SK-N-SH treated with all-trans-retinoic acid at 6 μM for 48 hours (cell line): ENCODE measurements around the gene PAEP.

Experiments
- ATAC-seq: fragments of 200-7000 bp; cut with Tn5 transposase; 3 replicates; pipeline ENCODE4 v1.9.1; 2020; ENCODE audit warnings: mild to moderate bottlenecking, moderate library complexity
- ARNTL ChIP-seq: fragments of 450-650 bp; formaldehyde crosslinking; IDR thresholded peaks from 2 replicates; pipeline ENCODE4 v1.5.0; 2020; ENCODE audit warnings: low read depth, mild to moderate bottlenecking, moderate library complexity, borderline replicate concordance
- BACH2 ChIP-seq: fragments of 250-450 bp; sonication (Bioruptor Pico); IDR thresholded peaks from 2 replicates; pipeline ENCODE4 v1.9.0; 2021; ENCODE audit warnings: mild to moderate bottlenecking, borderline replicate concordance
- CSDC2 ChIP-seq: fragments of 250-450 bp; sonication (Bioruptor Pico); IDR thresholded peaks from 2 replicates; pipeline ENCODE4 v1.5.0; 2020; ENCODE audit warnings: mild to moderate bottlenecking, moderate library complexity
- ESRRG ChIP-seq: fragments of 250-450 bp; sonication (Bioruptor Pico); IDR thresholded peaks from 2 replicates; pipeline ENCODE4 v1.6.1; 2021; ENCODE audit warnings: mild to moderate bottlenecking
- GLIS3 ChIP-seq: fragments of 250-450 bp; sonication (Bioruptor Pico); IDR thresholded peaks from 2 replicates; pipeline ENCODE4 v1.5.0; 2020; ENCODE audit warnings: mild to moderate bottlenecking, moderate library complexity
- OSR1 ChIP-seq: fragments of 250-450 bp; sonication (Bioruptor Pico); IDR thresholded peaks from 2 replicates; pipeline ENCODE4 v1.8.0; 2022; ENCODE audit warnings: moderate library complexity, mild to moderate bottlenecking, inconsistent platforms
- PPARA ChIP-seq: fragments of 250-450 bp; sonication (Bioruptor Pico); IDR thresholded peaks from 2 replicates; pipeline ENCODE4 v1.5.0; 2020; ENCODE audit warnings: mild to moderate bottlenecking, borderline replicate concordance
- RARB ChIP-seq: fragments of 250-450 bp; sonication (Bioruptor Pico); IDR thresholded peaks from 2 replicates; pipeline ENCODE4 v1.8.0; 2021; ENCODE audit warnings: mild to moderate bottlenecking, moderate library complexity
- SNAI2 ChIP-seq: fragments of 250-450 bp; sonication (Bioruptor Pico); IDR thresholded peaks from 2 replicates; pipeline ENCODE4 v1.5.0; 2020; ENCODE audit warnings: mild to moderate bottlenecking, moderate library complexity
- TCF4 ChIP-seq: fragments of 250-450 bp; sonication (Bioruptor Pico); IDR thresholded peaks from 2 replicates; pipeline ENCODE4 v1.8.0; 2021; ENCODE audit warnings: mild to moderate bottlenecking, moderate library complexity, borderline replicate concordance
- TOX ChIP-seq: fragments of 250-450 bp; sonication (Bioruptor Pico); IDR thresholded peaks from 2 replicates; pipeline ENCODE4 v1.8.0; 2021; ENCODE audit warnings: mild to moderate bottlenecking, moderate library complexity, borderline replicate concordance
- ZC3H10 ChIP-seq: fragments of 250-450 bp; sonication (Bioruptor Pico); IDR thresholded peaks from 2 replicates; pipeline ENCODE4 v1.5.1; 2021; ENCODE audit warnings: mild to moderate bottlenecking, moderate library complexity
- ZFP3 ChIP-seq: fragments of 250-450 bp; sonication (Bioruptor Pico); IDR thresholded peaks from 2 replicates; pipeline ENCODE4 v1.5.0; 2020; ENCODE audit warnings: mild to moderate bottlenecking, moderate library complexity
- ZFP30 ChIP-seq: fragments of 450-650 bp; formaldehyde crosslinking; IDR thresholded peaks from 2 replicates; pipeline ENCODE4 v1.5.0; 2022; ENCODE audit warnings: mild to moderate bottlenecking, moderate library complexity
- ZNF565 ChIP-seq: fragments of 450-650 bp; formaldehyde crosslinking; conservative IDR thresholded peaks from 2 replicates; pipeline ENCODE4 v1.5.0; 2020; ENCODE audit warnings: low read depth, mild to moderate bottlenecking, moderate library complexity
- ZNF70 ChIP-seq: fragments of 450-650 bp; formaldehyde crosslinking; IDR thresholded peaks from 2 replicates; pipeline ENCODE4 v1.5.0; 2020; ENCODE audit warnings: mild to moderate bottlenecking, moderate library complexity
- ZNF8 ChIP-seq: fragments of 450-650 bp; formaldehyde crosslinking; IDR thresholded peaks from 2 replicates; pipeline ENCODE4 v1.5.0; 2020; ENCODE audit warnings: mild to moderate bottlenecking, moderate library complexity
- TF ChIP-seq, protein P1 (sequence below): fragments of 250-450 bp; sonication (Bioruptor Pico); IDR thresholded peaks from 2 replicates; pipeline ENCODE4 v1.5.1; 2020; ENCODE audit warnings: low read depth, mild to moderate bottlenecking, moderate library complexity
- TF ChIP-seq, protein P2 (sequence below): fragments of 250-450 bp; sonication (Bioruptor Pico); IDR thresholded peaks from 2 replicates; pipeline ENCODE4 v1.8.0; 2021; ENCODE audit warnings: low read depth, mild to moderate bottlenecking, moderate library complexity, borderline replicate concordance
- TF ChIP-seq, protein P3 (sequence below): fragments of 250-450 bp; sonication (Bioruptor Pico); IDR thresholded peaks from 2 replicates; pipeline ENCODE4 v1.8.0; 2020; ENCODE audit warnings: mild to moderate bottlenecking, moderate library complexity, borderline replicate concordance
- TF ChIP-seq, protein P4 (sequence below): fragments of 250-450 bp; sonication (Bioruptor Pico); IDR thresholded peaks from 2 replicates; pipeline ENCODE4 v1.5.1; 2021; ENCODE audit warnings: mild to moderate bottlenecking, moderate library complexity
- TF ChIP-seq, protein P5 (sequence below): fragments of 250-450 bp; sonication (Bioruptor Pico); IDR thresholded peaks from 2 replicates; pipeline ENCODE4 v1.5.0; 2020; ENCODE audit warnings: mild to moderate bottlenecking, moderate library complexity

The PAEP gene

DNA sequence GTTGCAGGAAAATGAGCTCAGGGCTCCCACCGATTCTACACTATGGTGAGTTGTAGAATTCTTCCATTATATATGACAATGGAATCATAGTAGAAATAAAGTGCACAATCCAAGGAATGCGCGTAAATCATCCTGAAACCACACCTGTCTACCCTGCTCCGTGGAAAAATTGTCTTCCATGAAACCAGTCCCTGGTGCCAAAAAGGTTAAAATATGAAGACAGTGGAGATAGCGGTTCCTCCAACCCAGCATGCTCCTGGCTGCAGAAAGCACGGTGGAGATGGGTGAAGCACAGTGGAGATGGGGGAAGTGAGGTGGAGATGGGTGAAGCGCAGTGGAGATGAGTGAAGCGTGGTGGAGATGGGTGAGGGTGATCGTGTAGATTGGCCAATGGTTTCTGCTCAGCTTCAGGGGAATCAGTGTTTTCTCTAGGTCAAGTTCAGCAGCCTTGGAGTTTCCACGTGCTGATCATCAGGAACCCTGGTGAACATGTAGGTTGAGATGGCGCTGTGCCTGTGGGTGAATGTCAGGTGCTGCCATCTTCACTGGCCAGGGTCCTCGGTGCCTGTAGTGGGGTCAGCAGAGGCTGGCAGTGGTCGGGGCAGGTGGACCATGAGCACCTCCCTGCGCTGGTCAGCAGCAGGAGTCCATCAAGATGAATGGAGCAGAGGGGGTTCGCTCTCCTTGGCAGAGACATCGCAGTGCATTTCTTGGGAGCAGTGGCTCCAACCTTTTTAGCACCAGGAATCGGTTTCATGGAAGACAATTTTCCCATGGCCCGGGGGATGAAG, 20.3 kb downstream of the PAEP start:
- TF ChIP-seq, protein P1, sequence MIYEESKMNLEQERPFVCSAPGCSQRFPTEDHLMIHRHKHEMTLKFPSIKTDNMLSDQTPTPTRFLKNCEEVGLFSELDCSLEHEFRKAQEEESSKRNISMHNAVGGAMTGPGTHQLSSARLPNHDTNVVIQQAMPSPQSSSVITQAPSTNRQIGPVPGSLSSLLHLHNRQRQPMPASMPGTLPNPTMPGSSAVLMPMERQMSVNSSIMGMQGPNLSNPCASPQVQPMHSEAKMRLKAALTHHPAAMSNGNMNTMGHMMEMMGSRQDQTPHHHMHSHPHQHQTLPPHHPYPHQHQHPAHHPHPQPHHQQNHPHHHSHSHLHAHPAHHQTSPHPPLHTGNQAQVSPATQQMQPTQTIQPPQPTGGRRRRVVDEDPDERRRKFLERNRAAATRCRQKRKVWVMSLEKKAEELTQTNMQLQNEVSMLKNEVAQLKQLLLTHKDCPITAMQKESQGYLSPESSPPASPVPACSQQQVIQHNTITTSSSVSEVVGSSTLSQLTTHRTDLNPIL (CRISPR knock-in tag): no peak
- no peak for TF ChIP-seq ZNF70 (CRISPR knock-in tag)
- no peak for TF ChIP-seq ZNF565 (CRISPR knock-in tag)
- TF ChIP-seq CSDC2 (CRISPR knock-in tag): no peak
- TF ChIP-seq, protein P2, sequence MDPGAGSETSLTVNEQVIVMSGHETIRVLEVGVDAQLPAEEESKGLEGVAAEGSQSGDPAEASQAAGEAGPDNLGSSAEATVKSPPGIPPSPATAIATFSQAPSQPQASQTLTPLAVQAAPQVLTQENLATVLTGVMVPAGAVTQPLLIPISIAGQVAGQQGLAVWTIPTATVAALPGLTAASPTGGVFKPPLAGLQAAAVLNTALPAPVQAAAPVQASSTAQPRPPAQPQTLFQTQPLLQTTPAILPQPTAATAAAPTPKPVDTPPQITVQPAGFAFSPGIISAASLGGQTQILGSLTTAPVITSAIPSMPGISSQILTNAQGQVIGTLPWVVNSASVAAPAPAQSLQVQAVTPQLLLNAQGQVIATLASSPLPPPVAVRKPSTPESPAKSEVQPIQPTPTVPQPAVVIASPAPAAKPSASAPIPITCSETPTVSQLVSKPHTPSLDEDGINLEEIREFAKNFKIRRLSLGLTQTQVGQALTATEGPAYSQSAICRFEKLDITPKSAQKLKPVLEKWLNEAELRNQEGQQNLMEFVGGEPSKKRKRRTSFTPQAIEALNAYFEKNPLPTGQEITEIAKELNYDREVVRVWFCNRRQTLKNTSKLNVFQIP (CRISPR knock-in tag): no peak
- TF ChIP-seq, protein P3, sequence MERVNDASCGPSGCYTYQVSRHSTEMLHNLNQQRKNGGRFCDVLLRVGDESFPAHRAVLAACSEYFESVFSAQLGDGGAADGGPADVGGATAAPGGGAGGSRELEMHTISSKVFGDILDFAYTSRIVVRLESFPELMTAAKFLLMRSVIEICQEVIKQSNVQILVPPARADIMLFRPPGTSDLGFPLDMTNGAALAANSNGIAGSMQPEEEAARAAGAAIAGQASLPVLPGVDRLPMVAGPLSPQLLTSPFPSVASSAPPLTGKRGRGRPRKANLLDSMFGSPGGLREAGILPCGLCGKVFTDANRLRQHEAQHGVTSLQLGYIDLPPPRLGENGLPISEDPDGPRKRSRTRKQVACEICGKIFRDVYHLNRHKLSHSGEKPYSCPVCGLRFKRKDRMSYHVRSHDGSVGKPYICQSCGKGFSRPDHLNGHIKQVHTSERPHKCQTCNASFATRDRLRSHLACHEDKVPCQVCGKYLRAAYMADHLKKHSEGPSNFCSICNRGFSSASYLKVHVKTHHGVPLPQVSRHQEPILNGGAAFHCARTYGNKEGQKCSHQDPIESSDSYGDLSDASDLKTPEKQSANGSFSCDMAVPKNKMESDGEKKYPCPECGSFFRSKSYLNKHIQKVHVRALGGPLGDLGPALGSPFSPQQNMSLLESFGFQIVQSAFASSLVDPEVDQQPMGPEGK (CRISPR knock-in tag): no peak
- TF ChIP-seq TOX (CRISPR knock-in tag): no peak
- no peak for TF ChIP-seq ZC3H10
- no peak for TF ChIP-seq OSR1 (CRISPR knock-in tag)
- no peak for TF ChIP-seq BACH2 (CRISPR knock-in tag)
- TF ChIP-seq ZFP30 (CRISPR knock-in tag): no peak
- no peak for TF ChIP-seq ZNF8 (CRISPR knock-in tag)
- no peak for TF ChIP-seq ESRRG (CRISPR knock-in tag)
- TF ChIP-seq PPARA (CRISPR knock-in tag): no peak
- no peak for TF ChIP-seq SNAI2
- TF ChIP-seq, protein P4, sequence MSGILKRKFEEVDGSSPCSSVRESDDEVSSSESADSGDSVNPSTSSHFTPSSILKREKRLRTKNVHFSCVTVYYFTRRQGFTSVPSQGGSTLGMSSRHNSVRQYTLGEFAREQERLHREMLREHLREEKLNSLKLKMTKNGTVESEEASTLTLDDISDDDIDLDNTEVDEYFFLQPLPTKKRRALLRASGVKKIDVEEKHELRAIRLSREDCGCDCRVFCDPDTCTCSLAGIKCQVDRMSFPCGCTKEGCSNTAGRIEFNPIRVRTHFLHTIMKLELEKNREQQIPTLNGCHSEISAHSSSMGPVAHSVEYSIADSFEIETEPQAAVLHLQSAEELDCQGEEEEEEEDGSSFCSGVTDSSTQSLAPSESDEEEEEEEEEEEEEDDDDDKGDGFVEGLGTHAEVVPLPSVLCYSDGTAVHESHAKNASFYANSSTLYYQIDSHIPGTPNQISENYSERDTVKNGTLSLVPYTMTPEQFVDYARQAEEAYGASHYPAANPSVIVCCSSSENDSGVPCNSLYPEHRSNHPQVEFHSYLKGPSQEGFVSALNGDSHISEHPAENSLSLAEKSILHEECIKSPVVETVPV (CRISPR knock-in tag): no peak
- TF ChIP-seq, all 23 proteins: peak for 0
- no peak for ATAC-seq

DNA sequence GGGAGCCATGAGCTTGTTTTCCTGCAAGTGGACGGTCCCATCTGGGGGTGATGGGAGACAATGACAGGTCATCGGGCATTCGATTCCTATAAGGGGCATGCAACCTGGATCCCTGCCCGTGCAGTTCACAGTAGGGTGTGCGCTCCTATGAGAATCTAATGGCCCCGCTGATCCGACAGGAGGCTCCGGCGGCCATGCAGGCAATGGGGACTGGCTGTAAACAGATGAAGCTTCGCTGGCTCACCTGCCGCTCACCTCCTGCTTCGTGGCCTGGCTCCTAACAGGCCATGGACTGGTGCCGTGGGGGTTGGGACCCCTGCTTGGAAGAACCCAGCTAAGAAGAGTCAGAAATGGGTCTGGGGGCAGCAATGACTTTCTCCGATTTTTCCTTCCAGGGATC, 21.0 kb downstream of the PAEP start:
- TF ChIP-seq OSR1 (CRISPR knock-in tag) (no peak), SNAI2 (no peak), PPARA (CRISPR knock-in tag) (no peak), ESRRG (CRISPR knock-in tag) (no peak), ZC3H10 (no peak), ZNF8 (CRISPR knock-in tag) (no peak), ARNTL (CRISPR knock-in tag) (no peak), GLIS3 (CRISPR knock-in tag) (no peak), RARB (CRISPR knock-in tag) (no peak), ZNF70 (CRISPR knock-in tag) (no peak), BACH2 (CRISPR knock-in tag) (no peak), TCF4 (no peak), TOX (CRISPR knock-in tag) (no peak), ZFP30 (CRISPR knock-in tag) (no peak), CSDC2 (CRISPR knock-in tag) (no peak), ZFP3 (CRISPR knock-in tag) (no peak)
- TF ChIP-seq, protein P4 (CRISPR knock-in tag): no peak
- TF ChIP-seq, protein P5, sequence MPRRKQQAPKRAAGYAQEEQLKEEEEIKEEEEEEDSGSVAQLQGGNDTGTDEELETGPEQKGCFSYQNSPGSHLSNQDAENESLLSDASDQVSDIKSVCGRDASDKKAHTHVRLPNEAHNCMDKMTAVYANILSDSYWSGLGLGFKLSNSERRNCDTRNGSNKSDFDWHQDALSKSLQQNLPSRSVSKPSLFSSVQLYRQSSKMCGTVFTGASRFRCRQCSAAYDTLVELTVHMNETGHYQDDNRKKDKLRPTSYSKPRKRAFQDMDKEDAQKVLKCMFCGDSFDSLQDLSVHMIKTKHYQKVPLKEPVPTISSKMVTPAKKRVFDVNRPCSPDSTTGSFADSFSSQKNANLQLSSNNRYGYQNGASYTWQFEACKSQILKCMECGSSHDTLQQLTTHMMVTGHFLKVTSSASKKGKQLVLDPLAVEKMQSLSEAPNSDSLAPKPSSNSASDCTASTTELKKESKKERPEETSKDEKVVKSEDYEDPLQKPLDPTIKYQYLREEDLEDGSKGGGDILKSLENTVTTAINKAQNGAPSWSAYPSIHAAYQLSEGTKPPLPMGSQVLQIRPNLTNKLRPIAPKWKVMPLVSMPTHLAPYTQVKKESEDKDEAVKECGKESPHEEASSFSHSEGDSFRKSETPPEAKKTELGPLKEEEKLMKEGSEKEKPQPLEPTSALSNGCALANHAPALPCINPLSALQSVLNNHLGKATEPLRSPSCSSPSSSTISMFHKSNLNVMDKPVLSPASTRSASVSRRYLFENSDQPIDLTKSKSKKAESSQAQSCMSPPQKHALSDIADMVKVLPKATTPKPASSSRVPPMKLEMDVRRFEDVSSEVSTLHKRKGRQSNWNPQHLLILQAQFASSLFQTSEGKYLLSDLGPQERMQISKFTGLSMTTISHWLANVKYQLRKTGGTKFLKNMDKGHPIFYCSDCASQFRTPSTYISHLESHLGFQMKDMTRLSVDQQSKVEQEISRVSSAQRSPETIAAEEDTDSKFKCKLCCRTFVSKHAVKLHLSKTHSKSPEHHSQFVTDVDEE (CRISPR knock-in tag): no peak
- TF ChIP-seq, protein P1 (CRISPR knock-in tag): no peak
- TF ChIP-seq, protein P3 (CRISPR knock-in tag): no peak
- TF ChIP-seq, all 23 proteins: peak for 0
- no peak for ATAC-seq
